Measurements from ENCODE around the gene COL26A1.
"Not testable (repeated sequence)": the region's sequence is repeated elsewhere in the genome, so short reads cannot be mapped to it uniquely, and the experiment has no call there.

Gene COL26A1

DNA sequence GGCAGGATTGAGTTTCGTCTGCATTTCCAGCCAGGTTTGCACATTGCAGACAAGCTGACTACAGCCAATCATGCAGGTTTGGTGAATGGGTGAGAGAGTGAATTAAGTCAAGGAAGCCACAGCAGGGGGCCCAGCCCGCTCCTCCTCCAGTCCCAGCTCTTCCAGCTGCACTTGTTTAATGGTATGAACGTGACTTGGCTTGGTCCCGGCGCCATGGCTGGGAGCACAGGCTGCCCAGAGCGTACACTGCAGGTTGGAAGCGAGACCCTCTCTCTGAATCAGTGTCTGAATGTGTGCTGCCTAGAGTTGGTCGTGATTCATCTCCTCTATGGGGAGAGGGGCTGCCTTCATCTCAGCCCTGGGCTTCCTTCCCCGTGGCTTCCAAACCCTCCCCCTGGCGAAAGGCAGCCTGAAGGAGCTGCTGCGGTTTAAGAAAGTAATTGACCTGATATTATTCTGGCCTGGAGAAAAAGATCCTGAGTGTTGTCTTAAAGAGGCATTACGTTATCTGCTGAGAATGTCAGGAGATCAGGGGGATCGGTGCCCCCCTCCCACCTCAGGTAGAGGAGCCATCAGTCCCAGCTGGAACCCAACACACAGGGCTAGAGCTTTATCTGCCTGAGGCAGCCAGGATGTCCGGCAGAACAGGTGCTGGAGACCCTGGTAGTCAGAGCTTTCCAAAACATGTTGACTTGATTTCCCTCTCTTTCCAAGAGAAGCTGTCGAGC is 132.1 kb downstream of the COL26A1 start:
- H3K4me3 ChIP-seq (ENCODE audit: low read depth, low read length) = no peak overlapping the region
- DNase-seq (ENCODE audit: low read depth) = no peak
- TF ChIP-seq, protein P1, sequence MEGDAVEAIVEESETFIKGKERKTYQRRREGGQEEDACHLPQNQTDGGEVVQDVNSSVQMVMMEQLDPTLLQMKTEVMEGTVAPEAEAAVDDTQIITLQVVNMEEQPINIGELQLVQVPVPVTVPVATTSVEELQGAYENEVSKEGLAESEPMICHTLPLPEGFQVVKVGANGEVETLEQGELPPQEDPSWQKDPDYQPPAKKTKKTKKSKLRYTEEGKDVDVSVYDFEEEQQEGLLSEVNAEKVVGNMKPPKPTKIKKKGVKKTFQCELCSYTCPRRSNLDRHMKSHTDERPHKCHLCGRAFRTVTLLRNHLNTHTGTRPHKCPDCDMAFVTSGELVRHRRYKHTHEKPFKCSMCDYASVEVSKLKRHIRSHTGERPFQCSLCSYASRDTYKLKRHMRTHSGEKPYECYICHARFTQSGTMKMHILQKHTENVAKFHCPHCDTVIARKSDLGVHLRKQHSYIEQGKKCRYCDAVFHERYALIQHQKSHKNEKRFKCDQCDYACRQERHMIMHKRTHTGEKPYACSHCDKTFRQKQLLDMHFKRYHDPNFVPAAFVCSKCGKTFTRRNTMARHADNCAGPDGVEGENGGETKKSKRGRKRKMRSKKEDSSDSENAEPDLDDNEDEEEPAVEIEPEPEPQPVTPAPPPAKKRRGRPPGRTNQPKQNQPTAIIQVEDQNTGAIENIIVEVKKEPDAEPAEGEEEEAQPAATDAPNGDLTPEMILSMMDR (IDR thresholded peaks at IDR 0.05; ENCODE audit: control insufficient read depth, extremely low read depth, insufficient read depth) = no peak

DNA sequence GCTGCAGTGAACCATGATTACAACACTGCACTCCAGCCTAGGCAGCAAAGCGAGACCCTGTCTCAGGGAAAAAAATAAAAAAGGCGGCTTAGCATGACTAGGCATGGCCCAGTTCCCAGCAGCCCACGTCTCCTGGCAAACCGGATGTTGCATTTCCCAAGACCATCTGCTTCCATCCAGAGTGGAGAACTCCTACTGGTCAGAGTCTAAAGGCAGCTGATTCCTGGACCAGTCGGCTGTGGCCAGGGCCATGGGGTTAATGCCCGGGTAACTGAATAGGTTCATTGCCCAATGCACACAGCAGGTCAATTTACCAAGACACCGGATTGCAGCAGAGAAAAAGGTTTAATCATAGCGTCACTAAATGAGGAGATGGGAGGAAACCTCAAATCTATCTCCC is 133.3 kb downstream of the COL26A1 start:
- no peak overlapping the region for H3K4me3 ChIP-seq (ENCODE audit: low read depth, low read length)
- TF ChIP-seq, protein P1 (IDR thresholded peaks at IDR 0.05; ENCODE audit: control insufficient read depth, extremely low read depth, insufficient read depth) = no peak
- DNase-seq (ENCODE audit: low read depth) = no peak

DNA sequence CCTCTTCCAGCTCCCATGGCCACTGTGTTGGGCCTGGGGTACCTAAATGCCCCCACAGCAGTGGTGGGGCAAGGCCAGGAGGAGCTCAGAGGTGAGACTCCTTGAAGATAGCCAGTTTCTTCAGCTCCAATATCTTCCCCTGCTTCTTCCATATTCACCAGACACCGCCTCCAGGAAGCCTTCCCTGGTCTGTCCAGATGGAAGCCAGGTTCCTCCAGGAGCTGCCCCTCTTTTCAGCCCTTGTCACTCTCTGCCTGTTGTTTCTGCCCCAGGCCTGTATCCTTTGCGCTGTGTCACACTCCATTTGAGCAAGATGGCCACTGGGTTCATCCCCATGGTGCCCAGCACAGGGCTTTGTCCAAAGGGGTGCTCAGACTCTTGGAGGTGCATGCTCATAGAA is 138.7 kb downstream of the COL26A1 start:
- TF ChIP-seq, protein P1 (IDR thresholded peaks at IDR 0.05; ENCODE audit: control insufficient read depth, extremely low read depth, insufficient read depth) = no peak

DNA sequence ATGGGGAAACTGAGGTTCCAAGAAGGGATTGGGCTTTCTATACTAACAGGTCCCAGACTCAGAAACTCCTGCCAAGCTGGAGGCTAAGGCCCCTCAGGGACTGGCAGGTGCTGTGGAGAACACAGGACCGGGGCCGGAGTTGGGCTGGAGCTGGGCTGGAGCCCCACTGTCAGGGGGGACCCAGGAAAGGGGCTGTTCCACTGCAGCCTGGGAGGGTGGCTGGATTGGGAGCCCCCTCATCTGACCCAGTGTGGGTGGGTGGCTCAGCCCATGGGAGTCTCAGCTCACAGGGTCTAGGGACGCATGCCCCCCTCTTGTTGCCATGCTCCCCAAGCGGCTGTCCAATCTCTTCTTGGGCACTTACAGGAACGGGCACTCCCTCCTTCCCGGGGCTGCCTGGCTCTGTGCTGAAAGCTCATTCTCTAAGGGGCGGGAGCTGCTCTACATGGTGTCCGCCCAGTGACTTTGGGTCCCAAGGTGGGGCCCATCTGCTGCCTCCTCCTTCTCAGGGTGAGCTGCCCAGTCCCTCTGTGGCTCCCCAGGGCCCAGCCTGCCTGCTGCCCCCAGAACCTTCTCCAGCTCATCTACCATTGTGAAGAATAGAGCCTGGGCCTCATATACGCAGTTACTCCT is 139.9 kb downstream of the COL26A1 start:
- no peak overlapping the region for H3K4me3 ChIP-seq (ENCODE audit: low read depth, low read length)
- no peak for DNase-seq (ENCODE audit: low read depth)
- TF ChIP-seq, protein P1 (IDR thresholded peaks at IDR 0.05; ENCODE audit: control insufficient read depth, extremely low read depth, insufficient read depth) = no peak

More for the DNA sequence above, 138.7 kb downstream of the COL26A1 start:
- DNase-seq (ENCODE audit: low read depth) = no peak
- no peak overlapping the region for H3K4me3 ChIP-seq (ENCODE audit: low read depth, low read length)

DNA sequence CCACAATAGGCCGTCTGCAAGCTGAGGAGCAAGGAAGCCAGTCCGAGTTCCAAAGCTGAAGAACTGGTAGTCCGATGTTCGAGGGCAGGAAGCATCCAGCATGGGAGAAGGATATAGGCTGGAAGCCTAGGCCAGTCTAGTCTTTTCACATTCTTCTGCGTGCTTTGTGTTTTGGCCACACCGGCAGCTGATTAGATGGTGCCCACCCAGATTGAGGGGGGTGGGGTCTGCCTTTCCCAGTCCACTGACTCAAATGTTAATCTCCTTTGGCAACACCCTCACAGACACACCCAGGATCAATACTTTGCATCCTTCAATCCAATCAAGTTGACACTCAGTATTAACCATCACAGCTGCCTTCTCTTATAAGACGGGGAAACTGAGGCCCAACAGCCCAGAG is 142.8 kb downstream of the COL26A1 start:
- not testable (repeated sequence) for DNase-seq (ENCODE audit: low read depth); H3K4me3 ChIP-seq (ENCODE audit: low read depth, low read length)

DNA sequence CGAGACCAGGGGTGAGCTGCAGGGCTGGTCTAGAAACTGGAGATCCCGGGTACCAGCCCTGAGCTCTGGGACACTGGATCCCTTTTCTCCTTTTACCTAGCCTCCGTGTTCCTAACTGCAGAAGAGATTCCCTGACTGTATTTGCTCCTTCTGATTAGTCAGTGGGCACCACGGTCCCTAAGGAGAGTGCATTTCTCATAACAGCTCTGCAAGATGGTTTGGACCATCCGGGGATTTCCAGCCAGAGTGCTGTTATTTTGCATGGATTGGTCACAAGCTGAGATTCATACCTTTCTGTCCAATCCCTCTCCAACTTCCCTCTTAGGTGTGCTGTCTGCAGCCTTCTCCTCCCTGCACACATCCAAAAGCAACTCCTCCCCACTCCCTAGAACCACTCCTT is 143.9 kb downstream of the COL26A1 start:
- TF ChIP-seq, protein P1 (IDR thresholded peaks at IDR 0.05; ENCODE audit: control insufficient read depth, extremely low read depth, insufficient read depth) = no peak
- H3K4me3 ChIP-seq (ENCODE audit: low read depth, low read length) = no peak overlapping the region
- no peak for DNase-seq (ENCODE audit: low read depth)

DNA sequence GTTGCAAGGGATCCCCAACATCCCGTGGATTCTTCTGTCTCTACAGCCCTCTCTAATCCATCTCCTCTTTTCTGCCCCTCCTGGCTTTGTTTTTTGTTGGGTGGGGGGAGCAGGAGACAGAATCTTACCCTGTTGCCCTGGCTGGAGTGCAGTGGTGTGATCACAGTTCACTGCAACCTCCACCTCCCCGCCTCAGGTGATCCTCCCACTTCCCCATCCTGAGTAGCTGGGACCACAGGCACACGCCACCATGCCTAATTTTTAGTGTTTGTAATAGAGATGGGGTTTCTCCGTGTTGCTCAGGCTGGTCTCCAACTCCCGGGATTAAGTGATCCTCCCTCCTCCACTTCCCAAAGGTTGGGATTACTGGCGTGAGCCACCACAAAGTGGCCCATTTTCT is 144.7 kb downstream of the COL26A1 start:
- no peak for DNase-seq (ENCODE audit: low read depth)
- TF ChIP-seq, protein P1 (IDR thresholded peaks at IDR 0.05; ENCODE audit: control insufficient read depth, extremely low read depth, insufficient read depth) = no peak
- H3K4me3 ChIP-seq (ENCODE audit: low read depth, low read length) = no peak overlapping the region

Measured in LNCaP clone FGC (cell line).